Naive thymus-derived CD8-positive, alpha-beta T cell (primary cell): Measurements from ENCODE around the gene NOVA2. TPM values are rescaled to one million over a fixed set of nuclear protein-coding genes. Genes with fewer than 3 reads are reported as not detected.
A peak's percentile ranks its signal among the peaks of the same experiment; 100 is the strongest.

Experiments
- ATAC-seq, 2 donors: fragments of 150-1000 bp; cut with Tn5 transposase in 1 of 2; sonication (Bioruptor Pico), chemical (Tn5 transposase) in 1 of 2; 1 replicate in 1 of 2; 2 replicates in 1 of 2; pipeline ENCODE4 v1.10.0; 2021; ENCODE audit warnings: mild to moderate bottlenecking in 2 of 2, moderate library complexity in 2 of 2
- POLR2A ChIA-PET: fragments of 350-600 bp; sonication (Branson Sonifier 250); formaldehyde crosslinking; loops from one replicate; lab custom pipeline; 2021; ENCODE audit warnings: antibody characterized with exemption; lab: Charles Lee
- DNase-seq, 10 donors: peaks; one replicate each; pipeline versions ENCODE4 v3.0.0 to v3.0.0-alpha.2; 2020 to 2022
- H3K27ac Mint-ChIP-seq, 10 donors: one replicate each; pipeline ENCODE4 v1.8.0; 2020 to 2022; ENCODE audit warnings: mild to moderate bottlenecking in 10 of 10, mixed read lengths in 10 of 10, moderate library complexity in 4 of 10, inconsistent platforms in 1 of 10
- H3K27me3 Mint-ChIP-seq, 5 donors: one replicate each; pipeline ENCODE4 v1.8.0; 2021 to 2022; ENCODE audit warnings: mixed read lengths in 5 of 5
- H3K36me3 Mint-ChIP-seq, 3 donors: one replicate each; pipeline ENCODE4 v1.8.0; 2020 to 2022; ENCODE audit warnings: mixed read lengths in 3 of 3, mild to moderate bottlenecking in 2 of 3, inconsistent platforms in 1 of 3
- H3K4me1 Mint-ChIP-seq, 4 donors: one replicate each; pipeline ENCODE4 v1.8.0; 2021 to 2022; ENCODE audit warnings: mixed read lengths in 4 of 4
- H3K4me3 Mint-ChIP-seq, 10 donors: one replicate each; pipeline ENCODE4 v1.8.0; 2020 to 2022; ENCODE audit warnings: mild to moderate bottlenecking in 10 of 10, mixed read lengths in 10 of 10, moderate library complexity in 6 of 10, inconsistent platforms in 1 of 10
- H3K9me3 Mint-ChIP-seq, 9 donors: one replicate each; pipeline ENCODE4 v1.8.0; 2020 to 2022; ENCODE audit warnings: mixed read lengths in 9 of 9, mild to moderate bottlenecking in 3 of 9, inconsistent platforms in 1 of 9, moderate library complexity in 1 of 9
- polyA plus RNA-seq, 3 donors: library from polyadenylated mRNA; unstranded; fragments of 300-500 nt; fragmentation: Illumina TruSeq; gene quantifications; one replicate each; pipeline ENCODE4 v1.2.3, GENCODE V29; 2021
- total RNA-seq, 8 experiments: library from RNA in 2 of 8; stranded (reverse) in 2 of 8; gene quantifications; one replicate each; pipeline ENCODE4 v1.2.3 and lab custom pipeline; 2021 to 2026

Gene NOVA2
- total and polyA plus RNA-seq, 5 experiments from 2014 or later, result not detected

DNA sequence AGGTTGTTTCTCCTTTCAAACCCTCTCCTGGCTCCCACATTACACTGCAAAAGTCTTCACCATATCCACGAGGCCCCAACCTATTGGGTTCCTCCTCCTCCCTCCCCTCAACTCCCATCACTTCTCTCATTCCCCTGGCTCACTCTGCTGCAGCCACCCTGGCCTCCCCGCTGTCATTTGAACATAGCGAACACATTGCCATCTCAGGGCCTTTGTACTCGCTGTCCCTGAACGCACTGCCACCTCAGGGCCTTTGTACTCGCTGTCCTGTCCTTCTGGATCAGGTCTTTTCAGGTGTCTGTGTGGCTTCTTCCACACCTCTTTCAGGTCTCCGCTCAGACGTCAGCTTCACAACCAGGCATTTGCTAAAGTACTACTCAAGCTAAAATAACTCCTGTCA, 23.3 kb upstream of the NOVA2 start:
- peak overlapping the region in 1 of 10 donors; percentile 13 for H3K4me3 Mint-ChIP-seq

DNA sequence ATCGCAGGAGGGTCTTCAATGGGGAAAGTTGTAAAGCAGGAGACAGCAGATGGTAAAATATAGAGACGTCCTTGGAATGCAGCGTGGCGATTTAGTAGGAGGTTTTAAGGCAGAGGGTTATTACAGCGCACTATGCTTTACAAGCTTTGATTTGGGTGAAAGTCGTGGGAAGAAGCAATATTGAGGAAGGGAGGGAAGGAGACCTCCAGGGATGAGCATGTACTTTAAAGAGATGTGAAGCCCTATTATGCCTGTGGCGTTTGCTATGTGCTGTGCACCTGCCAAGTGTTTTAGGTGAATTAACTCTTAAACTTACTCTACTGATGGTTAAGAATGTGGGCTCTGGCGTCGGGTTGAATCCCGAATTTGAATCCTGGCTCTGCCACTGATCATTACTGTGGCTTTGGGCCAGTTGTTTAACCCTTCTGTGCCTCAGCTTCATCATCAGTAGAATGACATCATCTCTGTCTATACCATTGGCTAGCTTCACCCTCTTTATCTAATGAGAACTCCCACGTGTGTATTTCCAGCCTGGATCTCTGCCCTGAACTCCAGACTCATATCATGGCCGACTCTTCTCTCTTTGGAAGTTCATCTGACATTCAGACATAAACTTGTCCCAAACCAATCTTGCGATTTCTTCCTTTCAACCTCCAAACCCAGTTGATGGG, 22.2 kb upstream of the NOVA2 start:
- no peaks in the 10 kb centered on the region for H3K9me3 Mint-ChIP-seq
- H3K27ac Mint-ChIP-seq, result no peak overlapping the region
- H3K4me3 Mint-ChIP-seq, result no peak overlapping the region
- POLR2A ChIA-PET, result interaction anchor here (0.6 to 1.7 kb wide), 6 partner anchors 12 to 1477 kb away, joined by 3 to 6 read pairs (median 5); partner anchors contain the start of genes MYPOP, QPCTL, SIX5 and SNRPD2
- DNase-seq, result no peak
- peaks cover 0 to 11% (median 6%) of the 10 kb centered on the region in 3 donors for H3K36me3 Mint-ChIP-seq
- peaks cover 0 to 2% (median 1%) of the 10 kb centered on the region in 5 donors for H3K27me3 Mint-ChIP-seq
- peaks cover 24 to 32% (median 30%) of the 10 kb centered on the region in 4 donors for H3K4me1 Mint-ChIP-seq
- ATAC-seq, result no peak

More for the DNA sequence above, 23.3 kb upstream of the NOVA2 start:
- Mint-ChIP-seq H3K27me3 (peaks cover 0 to 2% (median 0%) of the 10 kb centered on the region in 5 donors), H3K4me1 (peaks cover 29 to 39% (median 35%) of the 10 kb centered on the region in 4 donors), H3K9me3 (no peaks in the 10 kb centered on the region), H3K27ac (peak overlapping the region in 5 of 10 donors; percentile 1 to 41 (median 21)), H3K36me3 (peaks cover 0 to 11% (median 6%) of the 10 kb centered on the region in 3 donors)
- POLR2A ChIA-PET, result no interaction called here
- ATAC-seq (no peak), DNase-seq (no peak)

DNA sequence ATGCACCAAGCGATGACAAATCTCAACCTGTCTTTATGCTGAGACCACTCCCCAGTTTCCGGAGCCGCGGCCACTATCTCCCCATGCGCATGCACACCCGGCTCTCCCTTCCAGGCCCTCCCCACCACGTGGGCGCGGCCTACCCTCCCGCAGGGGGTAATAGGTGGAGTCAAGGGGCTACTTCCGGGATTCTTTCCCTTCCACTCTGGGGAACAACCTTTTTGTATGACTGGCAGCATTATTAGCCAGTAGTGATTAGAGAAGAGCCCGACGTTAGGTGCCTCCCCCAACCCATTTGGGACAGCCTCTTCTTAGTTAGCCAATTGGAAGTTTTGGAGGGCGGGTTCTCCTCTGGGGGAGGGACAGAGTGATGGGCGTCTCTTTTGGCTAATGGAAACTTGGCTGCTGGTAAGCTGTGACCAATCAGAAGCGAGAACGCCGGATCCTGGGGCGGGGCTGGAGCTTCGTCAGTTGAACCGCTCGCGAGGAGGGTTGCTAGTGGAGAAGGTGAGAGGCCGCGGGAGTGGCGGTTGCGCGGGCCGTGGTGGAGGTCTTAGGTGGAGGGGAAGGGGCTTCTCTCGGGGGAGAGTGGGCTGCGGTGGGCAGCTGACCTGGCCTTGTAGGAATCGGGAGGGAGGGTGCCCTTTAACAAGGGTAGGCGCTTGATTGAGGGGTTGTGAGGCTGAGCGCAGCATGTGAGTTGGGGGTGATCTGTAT, 21.5 kb upstream of the NOVA2 start, which contains the start of gene CCDC61:
Gene CCDC61, plus strand, starts transcription at position 470 of the 717 bp plus-strand sequence. CDS start 7,552 bp downstream, outside the sequence.
- Mint-ChIP-seq H3K4me3 (peak within 1 kb of the TSS in 3 of 10 donors; percentile 13 to 59 (median 52)), H3K36me3 (peaks cover 0 to 11% (median 6%) of the 10 kb centered on the region in 3 donors), H3K27ac (no peak within 1 kb of the TSS), H3K9me3 (no peaks in the 10 kb centered on the region), H3K4me1 (peaks cover 17 to 27% (median 23%) of the 10 kb centered on the region in 4 donors), H3K27me3 (peaks cover 3 to 8% (median 5%) of the 10 kb centered on the region in 5 donors)
- ATAC-seq (peak; percentile 95), DNase-seq (peak; percentile 83 to 100 (median 98))
- POLR2A ChIA-PET, result interaction anchor here (1.0 to 1.7 kb wide), 5 partner anchors 12 to 304 kb away, joined by 3 to 6 read pairs (median 5); partner anchors contain the start of genes MYPOP, QPCTL, SIX5 and SNRPD2

DNA sequence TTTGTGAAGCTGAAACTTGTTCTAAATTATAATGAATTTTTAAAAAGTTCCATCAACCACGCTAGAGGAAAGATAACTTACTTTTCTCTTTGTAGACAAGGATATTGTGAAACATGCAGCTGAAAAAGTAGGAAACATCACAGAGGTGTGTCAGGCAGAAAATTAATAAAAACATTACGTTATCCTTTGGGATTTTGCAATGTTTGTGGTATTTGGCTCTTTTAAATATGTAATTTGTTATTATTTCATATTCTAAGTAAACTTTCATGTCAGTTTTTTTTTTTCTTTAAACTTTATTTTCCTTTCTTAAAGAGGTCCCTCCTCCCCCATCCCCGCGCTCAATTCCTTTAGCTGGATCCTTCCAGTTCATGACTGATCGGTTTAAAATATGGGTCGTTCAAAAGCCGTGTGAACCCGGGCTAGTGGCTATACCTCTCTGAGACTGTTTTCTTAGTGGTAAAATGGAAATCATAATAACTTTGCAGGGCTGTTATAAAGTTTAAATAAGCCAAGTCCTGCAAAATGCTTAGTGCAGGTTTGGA, 20.9 kb upstream of the NOVA2 start:
- ATAC-seq (peak; percentile 6 to 16), DNase-seq (no peak)
- H3K27ac Mint-ChIP-seq, result no peak overlapping the region
- H3K4me3 Mint-ChIP-seq, result peak overlapping the region in 3 of 10 donors; percentile 13 to 59 (median 52)
- peaks cover 0 to 11% (median 6%) of the 10 kb centered on the region in 3 donors for H3K36me3 Mint-ChIP-seq
- H3K4me1 Mint-ChIP-seq, result peaks cover 11 to 21% (median 17%) of the 10 kb centered on the region in 4 donors
- POLR2A ChIA-PET, result interaction anchor here (1.0 to 1.7 kb wide), 4 partner anchors 91 to 303 kb away, joined by 4 to 6 read pairs (median 5); partner anchors contain the start of genes MYPOP, QPCTL, SIX5 and SNRPD2
- peaks cover 5 to 14% (median 9%) of the 10 kb centered on the region in 5 donors for H3K27me3 Mint-ChIP-seq
- no peaks in the 10 kb centered on the region for H3K9me3 Mint-ChIP-seq

DNA sequence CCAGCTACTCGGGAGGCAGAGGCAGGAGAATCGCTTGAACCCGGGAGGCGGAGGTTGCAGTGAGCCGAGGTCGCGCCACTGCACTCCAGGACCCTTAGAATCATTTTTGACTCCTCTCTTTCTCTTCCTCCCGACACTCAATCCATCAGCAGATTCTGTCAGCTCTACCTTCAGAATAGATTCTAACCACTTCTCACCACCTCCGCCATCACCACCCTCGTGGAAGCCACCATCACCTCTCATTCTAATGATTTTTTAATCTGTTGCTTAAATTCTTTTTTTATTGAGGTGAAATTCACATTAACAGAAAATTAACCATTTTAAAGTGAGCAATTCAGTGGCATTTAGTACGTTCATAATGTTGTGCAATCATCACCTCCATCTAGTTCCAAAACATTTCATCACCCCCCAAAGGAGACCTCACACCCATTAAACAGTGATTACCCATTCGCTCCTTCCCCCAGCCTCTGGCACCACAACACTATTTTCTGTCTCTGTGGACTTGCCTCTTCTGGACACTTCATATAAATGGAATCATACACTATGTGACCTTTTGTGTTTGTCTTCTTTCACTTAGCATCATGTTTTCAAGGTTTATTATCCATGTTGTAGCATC, 16.6 kb upstream of the NOVA2 start:
- H3K27ac Mint-ChIP-seq, result no peak overlapping the region
- no peaks in the 10 kb centered on the region for H3K9me3 Mint-ChIP-seq
- peaks cover 9 to 20% (median 15%) of the 10 kb centered on the region in 5 donors for H3K27me3 Mint-ChIP-seq
- ATAC-seq, result no peak
- H3K36me3 Mint-ChIP-seq, result no peaks in the 10 kb centered on the region
- POLR2A ChIA-PET, result no interaction called here
- no peak for DNase-seq
- no peak overlapping the region for H3K4me3 Mint-ChIP-seq
- peaks cover 0 to 1% (median 0%) of the 10 kb centered on the region in 4 donors for H3K4me1 Mint-ChIP-seq

DNA sequence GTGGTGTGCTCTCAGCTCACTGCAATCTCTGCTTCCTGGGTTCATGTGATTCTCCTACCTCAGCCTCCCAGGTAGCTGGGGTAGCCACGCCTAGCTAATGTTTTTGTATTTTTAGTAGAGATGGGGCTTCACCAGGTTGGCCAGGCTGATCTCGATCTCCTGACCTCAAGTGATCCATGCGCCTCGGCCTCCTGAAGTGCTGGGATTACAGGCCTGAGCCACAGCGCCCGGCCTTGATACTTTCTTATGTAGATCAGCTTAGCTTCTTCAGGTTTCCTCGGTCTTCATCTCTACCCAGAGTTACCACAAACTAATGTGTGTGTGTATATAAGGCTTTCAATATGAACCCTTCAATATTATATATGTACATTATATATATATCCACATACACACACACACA, 11.7 kb upstream of the NOVA2 start:
- Mint-ChIP-seq H3K36me3 (no peaks in the 10 kb centered on the region), H3K9me3 (no peaks in the 10 kb centered on the region), H3K27ac (no peak overlapping the region), H3K27me3 (peaks cover 11 to 36% (median 21%) of the 10 kb centered on the region in 5 donors), H3K4me1 (peaks cover 0 to 1% (median 0%) of the 10 kb centered on the region in 4 donors), H3K4me3 (no peak overlapping the region)
- POLR2A ChIA-PET, result no interaction called here
- DNase-seq, result no peak
- ATAC-seq, result no peak

DNA sequence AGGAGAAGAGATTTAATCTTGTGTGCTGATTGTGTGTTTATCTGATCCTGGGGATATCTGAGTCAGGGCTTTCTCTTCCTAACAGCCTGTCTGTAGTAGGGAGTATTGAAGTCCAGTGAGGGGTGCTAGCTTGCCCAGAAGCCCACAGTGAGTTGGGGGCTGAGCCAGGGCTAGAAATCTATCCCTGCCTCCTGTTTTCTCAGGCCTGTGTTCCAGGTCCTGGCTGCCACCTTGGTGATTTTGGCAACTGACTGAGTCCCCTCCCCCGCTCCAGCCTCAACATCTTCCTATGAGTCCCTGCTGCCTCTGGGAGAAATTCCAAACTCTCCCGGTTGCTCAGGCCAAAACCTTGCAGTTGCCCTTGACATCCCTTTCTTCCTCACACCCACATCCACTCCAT, 7.7 kb upstream of the NOVA2 start:
- H3K4me1 Mint-ChIP-seq, result no peaks in the 10 kb centered on the region
- DNase-seq, result no peak
- no peak for ATAC-seq
- H3K4me3 Mint-ChIP-seq, result no peak overlapping the region
- H3K36me3 Mint-ChIP-seq, result no peaks in the 10 kb centered on the region
- peaks cover 10 to 52% (median 34%) of the 10 kb centered on the region in 5 donors for H3K27me3 Mint-ChIP-seq
- POLR2A ChIA-PET, result no interaction called here
- no peak overlapping the region for H3K27ac Mint-ChIP-seq
- no peaks in the 10 kb centered on the region for H3K9me3 Mint-ChIP-seq

DNA sequence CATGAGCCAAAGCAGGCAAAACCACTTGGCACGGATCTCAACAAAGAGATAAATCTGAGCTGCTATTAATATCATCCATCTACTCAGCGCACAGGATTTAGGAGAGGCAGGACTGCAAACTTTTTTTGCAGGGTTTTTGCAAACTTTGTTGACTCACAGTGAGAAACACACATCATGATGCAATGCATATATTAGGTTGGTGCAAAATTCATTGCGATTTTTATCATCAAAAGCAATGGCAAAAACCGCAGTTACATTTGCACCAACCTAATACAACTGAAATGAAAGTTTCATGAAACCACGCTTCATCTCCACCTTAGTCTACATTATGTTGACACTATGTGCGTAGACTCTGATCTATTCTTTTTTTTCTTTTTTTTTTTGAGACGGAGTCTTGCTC, 4.5 kb upstream of the NOVA2 start:
- ATAC-seq (no peak), DNase-seq (no peak)
- Mint-ChIP-seq H3K27me3 (peaks cover 27 to 63% (median 47%) of the 10 kb centered on the region in 5 donors), H3K4me1 (peaks cover 0 to 6% (median 3%) of the 10 kb centered on the region in 4 donors), H3K36me3 (peaks cover 0 to 4% (median 0%) of the 10 kb centered on the region in 3 donors), H3K27ac (no peak overlapping the region), H3K4me3 (no peak overlapping the region), H3K9me3 (no peaks in the 10 kb centered on the region)
- POLR2A ChIA-PET, result no interaction called here

DNA sequence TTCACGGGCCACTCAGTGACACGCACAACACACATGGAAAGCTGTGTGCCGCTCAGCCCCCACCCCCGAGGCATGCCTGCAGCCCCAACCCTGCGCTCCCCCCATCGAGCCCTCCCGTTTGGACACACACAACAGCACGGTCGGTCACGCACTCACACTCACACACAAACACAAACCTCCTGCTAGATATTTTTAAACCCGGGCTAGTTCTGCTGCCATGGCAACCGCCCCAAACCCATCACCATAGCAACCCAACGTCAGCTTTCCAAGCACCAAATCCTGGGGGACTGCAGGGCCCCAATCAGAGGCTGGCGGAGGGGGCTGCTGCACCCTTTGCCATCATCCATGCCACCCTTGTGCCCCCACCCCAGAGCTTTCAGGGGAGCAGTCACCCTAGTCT, 2.5 kb upstream of the NOVA2 start:
- POLR2A ChIA-PET, result no interaction called here
- Mint-ChIP-seq H3K4me3 (peak overlapping the region in 1 of 10 donors; percentile 22), H3K27me3 (peaks cover 34 to 77% (median 54%) of the 10 kb centered on the region in 5 donors), H3K4me1 (peaks cover 11 to 23% (median 18%) of the 10 kb centered on the region in 4 donors), H3K36me3 (peaks cover 0 to 4% (median 2%) of the 10 kb centered on the region in 3 donors), H3K9me3 (no peaks in the 10 kb centered on the region), H3K27ac (peak overlapping the region in 2 of 10 donors; percentile 31 to 45)
- ATAC-seq, result no peak
- no peak for DNase-seq

DNA sequence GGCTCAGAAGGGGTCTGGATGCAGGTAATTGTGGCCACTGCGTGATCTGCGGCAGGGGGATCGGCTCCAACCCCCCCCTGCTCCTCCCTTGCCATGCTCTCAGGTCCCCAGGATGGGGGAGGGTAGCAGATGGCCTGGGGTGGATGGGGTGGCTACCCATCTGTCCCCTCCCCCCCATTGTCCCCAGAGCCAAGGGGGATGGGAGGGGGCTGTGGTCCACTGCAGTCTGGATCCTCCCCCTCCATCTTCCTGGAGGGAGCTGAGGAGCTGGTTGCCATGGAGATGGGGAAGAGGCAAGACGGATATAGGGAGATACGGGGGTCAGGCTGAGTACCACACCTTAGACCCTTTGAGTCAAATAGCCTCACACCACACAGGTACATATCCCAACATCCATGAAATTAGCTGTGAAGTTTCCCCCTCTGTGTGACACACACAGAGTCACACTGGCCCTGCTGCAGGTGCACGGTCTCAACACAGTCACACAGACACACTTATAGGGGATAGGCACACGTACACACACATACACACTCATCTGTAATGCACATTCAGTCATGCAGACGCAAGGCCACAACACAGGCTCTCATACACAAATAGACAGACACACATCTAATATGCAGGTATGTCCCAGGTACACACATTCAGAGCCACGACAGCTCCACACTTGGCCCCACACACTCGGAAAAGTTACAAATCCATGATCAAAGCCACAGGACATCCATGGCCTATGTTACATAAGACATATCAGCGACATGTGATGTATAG, 1.8 kb upstream of the NOVA2 start:
- POLR2A ChIA-PET, result no interaction called here
- Mint-ChIP-seq H3K4me1 (peaks cover 14 to 28% (median 21%) of the 10 kb centered on the region in 4 donors), H3K4me3 (no peak overlapping the region), H3K27ac (peak overlapping the region in 1 of 10 donors; percentile 62), H3K9me3 (no peaks in the 10 kb centered on the region), H3K36me3 (peaks cover 0 to 4% (median 2%) of the 10 kb centered on the region in 3 donors), H3K27me3 (peaks cover 36 to 84% (median 58%) of the 10 kb centered on the region in 5 donors)
- ATAC-seq (no peak), DNase-seq (no peak)

DNA sequence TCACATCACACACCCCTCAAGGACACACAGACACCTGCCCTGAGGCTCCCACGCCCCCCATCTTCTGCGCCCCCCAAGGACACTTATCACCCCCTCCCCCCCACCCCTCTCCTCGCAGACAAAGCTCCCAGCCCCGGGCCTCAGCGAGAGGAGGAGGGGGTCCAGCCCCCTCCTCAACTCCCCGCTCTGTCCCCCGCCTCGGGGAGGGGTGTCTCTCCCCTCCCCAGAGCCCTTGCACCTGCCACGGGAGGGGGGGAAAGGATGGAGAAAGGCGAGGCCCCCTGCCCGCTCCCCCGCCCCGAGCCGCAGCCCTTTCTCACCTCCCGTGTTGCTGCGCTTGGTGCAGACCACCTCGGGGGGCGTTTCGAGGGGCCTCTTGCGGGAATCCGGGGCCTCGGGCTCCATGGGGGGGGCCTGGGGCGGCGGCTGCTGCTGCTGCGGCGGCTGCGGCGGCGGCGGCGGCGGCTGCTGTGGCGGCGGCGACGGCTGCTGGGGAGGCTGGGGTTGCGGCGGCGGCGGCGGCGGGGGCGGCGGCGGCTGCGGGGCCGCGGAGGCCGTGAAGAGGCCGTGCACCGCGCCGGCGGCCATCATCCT, 621 bp downstream of the NOVA2 start:
- POLR2A ChIA-PET, result no interaction called here

More for the DNA sequence above, 621 bp downstream of the NOVA2 start:
- Mint-ChIP-seq H3K27me3 (peaks cover 51 to 91% (median 70%) of the 10 kb centered on the region in 5 donors), H3K4me1 (peaks cover 14 to 28% (median 21%) of the 10 kb centered on the region in 4 donors), H3K36me3 (peaks cover 0 to 4% (median 2%) of the 10 kb centered on the region in 3 donors), H3K4me3 (peak overlapping the region in 6 of 10 donors; percentile 21 to 59 (median 48)), H3K9me3 (no peaks in the 10 kb centered on the region), H3K27ac (peak overlapping the region in 2 of 10 donors; percentile 54 to 56)
- DNase-seq (peak in 3 of 10 donors; percentile 3 to 21 (median 20)), ATAC-seq (peak in 1 of 2 donors; percentile 36)
